HUDEP-2 (cell line): ENCODE measurements around the gene GLIS1.

Experiments used
- DNase-seq, 76 experiments: peaks; one replicate each; lab custom pipeline; 2025; ENCODE audit not compliant: unreplicated experiment in 76 of 76; lab: John Stamatoyannopoulos, UW

The GLIS1 gene

DNA sequence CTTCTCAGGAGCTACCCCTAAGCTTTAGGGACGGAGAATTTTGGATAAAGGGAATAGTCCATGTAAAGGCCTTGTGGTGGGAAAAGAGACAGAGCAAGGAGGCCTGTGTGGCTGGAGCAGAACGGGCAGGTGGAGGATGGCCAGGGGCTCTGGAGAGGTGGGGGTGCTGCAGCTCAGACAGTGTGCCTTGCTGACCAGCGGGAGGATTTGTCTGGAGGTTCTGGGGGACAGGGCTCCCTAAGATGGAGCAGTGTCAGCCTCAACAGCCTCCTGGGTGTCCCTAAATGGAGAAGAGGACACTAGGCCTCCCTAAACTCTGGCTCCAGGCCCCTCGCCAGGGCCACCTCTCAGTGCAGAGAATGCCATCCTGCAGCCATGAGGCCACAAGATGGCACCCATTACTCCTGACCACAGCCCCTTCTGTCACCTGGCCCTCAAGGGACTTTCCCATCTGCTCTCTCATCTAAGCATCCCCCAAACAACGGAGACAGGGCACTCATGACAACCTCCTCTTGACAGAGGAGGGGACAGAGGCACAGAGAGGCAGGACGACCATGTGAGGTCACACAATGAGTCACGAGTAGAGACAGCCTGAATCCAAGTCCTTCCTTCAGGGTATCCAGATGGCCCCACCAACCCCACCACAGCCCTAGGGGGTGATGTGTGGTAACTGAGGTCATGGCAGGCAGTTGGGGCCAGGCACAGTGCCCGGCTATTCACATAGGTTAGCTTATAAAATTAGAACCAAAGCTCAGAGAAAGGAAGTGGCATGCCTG is 185.0 kb downstream of the GLIS1 start:
- no peak for DNase-seq

- DNase-seq = no peak
Measured at GRCh38 chr1:53552981-53553733, 185.8 kb downstream of the GLIS1 start.

GRCh38 chr1:53552146-53552861 is 186.7 kb downstream of the GLIS1 start:
- no peak for DNase-seq

DNA sequence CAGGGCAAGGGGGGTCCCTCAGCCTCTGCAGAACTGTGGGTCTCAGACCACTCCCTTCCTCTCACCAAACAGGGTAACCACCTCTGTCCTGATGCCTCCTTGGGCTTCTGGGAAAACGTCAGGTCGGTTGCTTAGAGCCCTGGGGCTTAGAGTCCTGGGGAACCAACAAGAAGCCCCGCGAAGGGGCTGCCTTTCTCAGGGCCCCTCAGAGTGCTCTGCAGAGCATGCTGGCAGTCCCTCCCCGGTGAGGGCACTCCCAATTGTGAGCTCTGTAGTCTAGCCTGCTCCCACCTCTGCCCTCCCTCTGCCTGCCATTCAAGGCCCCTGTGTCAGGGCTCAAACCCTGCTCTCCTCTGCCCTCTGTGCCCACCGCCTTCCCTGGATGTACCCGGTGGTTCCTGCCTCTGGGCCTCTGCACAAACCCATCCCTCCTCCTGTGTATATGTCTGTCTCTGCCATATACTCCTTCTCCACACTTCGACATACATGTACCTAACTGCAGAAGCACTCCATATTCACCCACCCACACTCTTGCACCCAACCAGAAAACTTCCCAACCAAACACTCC is 187.5 kb downstream of the GLIS1 start:
- no peak for DNase-seq

- DNase-seq = peak in 4 of 76 experiments; percentile 3 to 24 (median 16)
Measured at GRCh38 chr1:53550201-53550741, 188.7 kb downstream of the GLIS1 start.

DNA sequence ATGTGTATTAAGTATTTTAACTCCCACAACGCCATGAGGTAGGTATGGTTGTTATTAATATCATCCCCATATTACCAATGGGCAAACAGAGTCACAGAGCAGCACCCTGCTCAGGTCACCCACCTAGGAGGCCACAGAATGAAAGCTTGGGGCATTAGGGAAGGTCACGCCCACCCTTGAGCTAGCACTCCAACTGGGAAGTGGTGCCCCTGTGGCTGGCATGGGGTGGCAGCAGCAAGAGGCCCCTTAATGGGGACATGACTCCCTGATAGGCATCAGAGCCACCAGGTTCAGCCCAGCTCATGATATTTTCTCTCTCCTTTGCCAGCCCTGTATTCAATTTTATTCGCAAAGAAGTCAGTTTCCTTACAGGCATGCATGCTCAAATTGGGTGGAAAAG is 189.2 kb downstream of the GLIS1 start:
- DNase-seq = no peak

DNA sequence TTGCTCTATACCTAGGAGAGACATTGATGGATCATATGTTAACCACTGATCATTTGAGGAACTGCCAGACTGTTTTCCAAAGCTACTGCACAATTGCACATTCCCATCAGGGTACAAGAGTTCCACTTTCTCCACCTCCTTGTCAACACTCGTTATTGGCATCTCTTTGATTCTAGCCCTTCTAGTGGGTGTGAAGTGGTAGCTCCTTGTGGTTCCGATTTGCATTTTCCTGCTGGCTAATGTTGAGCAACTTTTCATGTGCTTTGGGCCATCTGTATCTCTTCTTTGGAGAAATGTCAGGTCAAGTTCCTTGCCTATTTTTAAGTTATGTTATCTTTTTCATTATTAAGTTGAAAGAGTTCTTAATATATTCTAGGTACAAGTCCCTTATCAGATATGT is 189.7 kb downstream of the GLIS1 start:
- DNase-seq = no peak

GRCh38 chr1:53548031-53548491 is 190.9 kb downstream of the GLIS1 start:
- DNase-seq = no peak

GRCh38 chr1:53547231-53547790 is 191.7 kb downstream of the GLIS1 start:
- no peak for DNase-seq

DNA sequence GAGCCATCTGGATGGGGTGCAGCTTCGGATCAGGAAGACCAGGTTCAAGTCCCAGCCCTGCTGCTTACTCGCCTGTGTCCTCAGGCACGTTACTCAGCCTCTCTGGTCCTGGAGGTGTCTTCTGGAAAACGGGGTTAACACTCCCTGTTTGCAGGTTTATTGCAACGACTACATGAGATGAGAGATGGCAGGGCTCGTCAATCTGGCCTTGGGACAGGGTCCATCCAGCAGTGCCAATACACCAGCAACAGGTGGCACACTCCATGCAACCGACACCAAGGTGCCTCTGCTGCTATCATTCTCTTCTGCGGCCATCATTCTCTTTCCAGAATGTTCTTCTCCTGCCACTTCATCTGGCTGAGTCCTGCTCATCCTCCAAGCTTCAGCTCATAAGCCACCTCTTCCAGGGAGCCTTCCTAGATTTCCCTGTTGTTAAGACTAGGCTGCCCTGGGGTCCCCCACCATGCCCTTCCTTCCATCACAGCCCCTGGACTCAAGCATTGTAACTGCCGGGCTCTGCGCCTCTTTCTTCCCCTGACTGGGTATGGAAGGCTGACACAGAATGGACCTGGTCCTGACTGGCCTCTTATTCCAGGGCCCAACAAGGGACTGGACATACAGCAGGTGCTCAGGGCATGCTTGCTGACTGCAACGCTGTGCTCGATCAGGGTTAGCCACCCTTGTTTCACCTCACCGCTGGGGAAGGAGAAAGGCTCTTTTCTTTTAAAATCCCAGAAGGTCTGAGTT is 192.4 kb downstream of the GLIS1 start:
- DNase-seq = no peak

GRCh38 chr1:53545663-53546408 is 193.1 kb downstream of the GLIS1 start:
- DNase-seq = no peak

GRCh38 chr1:53544728-53545515 is 194.0 kb downstream of the GLIS1 start:
- no peak for DNase-seq

- DNase-seq = no peak
Measured at GRCh38 chr1:53543778-53544695, 194.9 kb downstream of the GLIS1 start.

DNA sequence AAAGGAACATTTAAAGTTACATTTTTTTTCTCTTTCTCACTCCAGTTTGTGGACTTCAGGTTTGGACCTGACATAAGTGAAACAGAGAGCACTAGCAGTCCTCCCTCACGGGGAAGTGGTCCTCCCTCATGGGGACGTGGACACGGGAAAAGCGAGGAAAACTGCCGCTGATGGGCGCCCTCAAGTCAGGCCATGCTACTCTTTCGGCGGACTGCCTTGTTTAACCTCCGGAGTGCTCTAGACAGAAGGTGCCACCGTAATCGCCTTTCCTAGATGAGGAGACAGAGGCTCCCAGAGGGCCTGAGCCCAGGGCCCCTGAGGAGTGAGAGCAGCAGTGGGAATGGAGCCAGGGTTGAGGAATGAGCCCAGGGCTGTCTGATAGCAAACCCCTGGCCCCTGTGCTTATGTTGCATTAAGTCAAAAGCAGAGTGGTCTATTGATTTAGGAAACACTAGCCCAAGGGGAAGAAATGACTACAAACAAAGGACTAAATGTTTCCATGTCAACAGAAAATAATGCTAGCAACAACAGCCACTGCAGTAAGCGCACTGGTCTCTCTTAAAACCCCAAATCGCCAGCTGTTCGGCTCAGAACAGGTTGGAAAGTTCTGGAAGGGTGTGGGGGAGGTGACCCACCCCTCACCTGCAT is 195.7 kb downstream of the GLIS1 start:
- no peak for DNase-seq

GRCh38 chr1:53542551-53542950 is 196.4 kb downstream of the GLIS1 start:
- no peak for DNase-seq

DNA sequence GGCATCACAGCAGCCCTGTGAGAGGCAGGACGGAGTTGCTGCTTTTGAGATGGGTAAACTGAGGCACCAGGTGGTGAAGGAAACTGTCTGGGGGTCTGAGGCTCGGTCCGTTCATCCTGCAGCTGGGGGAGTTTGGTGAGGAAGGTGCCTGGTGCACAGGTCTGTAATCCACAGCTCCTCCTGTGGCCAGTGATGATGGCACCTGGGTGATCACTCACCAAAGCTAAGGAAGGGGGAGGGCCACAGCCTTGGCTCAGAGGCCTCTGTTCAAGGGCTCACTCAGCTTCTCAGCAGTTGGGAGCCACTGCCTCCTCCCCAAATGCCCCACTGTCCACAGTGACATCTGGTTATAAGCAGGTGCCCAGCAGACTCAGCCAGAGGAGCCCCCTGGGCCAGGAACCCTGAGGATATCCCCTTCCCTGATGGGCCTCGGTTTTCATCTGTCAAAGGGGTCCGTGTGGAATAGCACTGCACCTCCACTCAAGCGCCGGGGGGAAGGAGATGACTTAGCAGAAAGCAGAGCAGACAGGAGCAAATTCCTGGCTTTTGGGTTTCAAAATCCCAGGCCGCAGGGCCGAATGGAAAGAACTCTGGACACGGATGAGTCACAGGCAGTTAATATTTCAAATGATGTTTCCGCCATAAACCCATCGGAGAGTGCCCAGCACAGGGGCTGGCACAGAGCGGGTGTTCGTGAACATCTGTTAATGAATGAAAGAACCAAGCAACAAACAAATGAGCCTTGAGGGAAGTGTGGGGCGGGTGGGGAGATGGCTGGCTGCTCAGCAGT is 197.0 kb downstream of the GLIS1 start:
- DNase-seq = no peak
